Activated CD8-positive, alpha-beta memory T cell treated with anti-CD3 and anti-CD28 coated beads for 36 hours (primary cell): ENCODE results near the gene RNLS. TPM values are rescaled to one million over a fixed set of nuclear protein-coding genes. Genes with fewer than 3 reads are reported as not detected.
"Not testable (repeated sequence)": the region's sequence is repeated elsewhere in the genome, so short reads cannot be mapped to it uniquely, and the experiment has no call there.

ENCODE experiments used
- CTCF ChIA-PET: fragments of 350-600 bp; sonication (Branson Sonifier 250); formaldehyde crosslinking; loops from one replicate; lab custom pipeline; 2021; ENCODE audit warnings: antibody characterized with exemption; lab: Charles Lee
- POLR2A ChIA-PET: fragments of 350-600 bp; sonication (Branson Sonifier 250); formaldehyde crosslinking; loops from one replicate; lab custom pipeline; 2021; ENCODE audit warnings: antibody characterized with exemption; lab: Charles Lee
- total RNA-seq, 2 experiments: library from RNA; stranded (reverse); gene quantifications; one replicate each; pipeline ENCODE4 v1.2.3, GENCODE V29; 2021

RNLS gene
- total RNA-seq, 2 experiments from 2014 or later: 4.3 to 6.2 TPM

DNA sequence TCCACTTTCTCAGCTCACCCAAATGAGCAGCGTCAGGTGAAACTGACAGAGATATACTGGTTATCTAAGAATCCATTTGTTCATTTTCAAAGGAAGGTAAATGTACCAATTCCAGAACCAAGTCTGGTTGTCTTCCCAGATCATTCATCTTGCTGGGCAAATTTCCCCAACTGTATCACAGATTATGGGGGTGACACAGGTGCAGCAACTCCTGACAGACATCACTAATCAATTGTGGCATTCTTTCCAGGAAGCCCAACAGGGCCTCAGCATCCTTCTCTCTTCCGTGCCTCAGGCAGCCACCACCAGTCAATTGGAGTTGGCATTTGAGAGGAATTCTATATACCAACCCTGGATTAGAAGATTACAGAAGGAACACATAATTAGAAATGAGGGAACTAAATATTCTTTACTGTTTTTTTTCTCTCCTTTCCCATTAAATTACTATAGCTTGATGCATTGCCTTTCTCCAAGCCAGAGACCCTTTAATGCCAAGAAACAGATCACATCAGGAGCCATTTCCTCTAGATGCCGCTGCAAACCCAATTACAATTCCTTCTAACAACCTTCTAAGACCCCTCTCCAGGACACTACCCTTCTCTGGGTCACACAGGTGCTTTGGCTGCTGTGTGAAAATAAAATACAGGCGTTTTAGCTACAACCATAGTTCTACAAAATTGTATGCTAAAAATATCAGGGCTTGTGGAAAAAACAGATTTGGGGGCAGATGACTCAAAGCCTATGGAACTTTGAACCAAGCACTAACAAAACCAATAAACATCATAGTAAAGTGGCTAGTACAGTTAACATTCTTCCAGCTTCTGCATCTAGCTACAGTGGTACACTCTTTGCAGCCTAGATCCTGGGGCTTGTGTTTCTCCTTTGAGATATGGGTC, 291.6 kb downstream of the RNLS start:
- ChIA-PET CTCF (no interaction called here), POLR2A (no interaction called here)

- ChIA-PET POLR2A (no interaction called here), CTCF (no interaction called here)
These were observed 293.8 kb downstream of the RNLS start for GRCh38 chr10:88289342-88289741.

DNA sequence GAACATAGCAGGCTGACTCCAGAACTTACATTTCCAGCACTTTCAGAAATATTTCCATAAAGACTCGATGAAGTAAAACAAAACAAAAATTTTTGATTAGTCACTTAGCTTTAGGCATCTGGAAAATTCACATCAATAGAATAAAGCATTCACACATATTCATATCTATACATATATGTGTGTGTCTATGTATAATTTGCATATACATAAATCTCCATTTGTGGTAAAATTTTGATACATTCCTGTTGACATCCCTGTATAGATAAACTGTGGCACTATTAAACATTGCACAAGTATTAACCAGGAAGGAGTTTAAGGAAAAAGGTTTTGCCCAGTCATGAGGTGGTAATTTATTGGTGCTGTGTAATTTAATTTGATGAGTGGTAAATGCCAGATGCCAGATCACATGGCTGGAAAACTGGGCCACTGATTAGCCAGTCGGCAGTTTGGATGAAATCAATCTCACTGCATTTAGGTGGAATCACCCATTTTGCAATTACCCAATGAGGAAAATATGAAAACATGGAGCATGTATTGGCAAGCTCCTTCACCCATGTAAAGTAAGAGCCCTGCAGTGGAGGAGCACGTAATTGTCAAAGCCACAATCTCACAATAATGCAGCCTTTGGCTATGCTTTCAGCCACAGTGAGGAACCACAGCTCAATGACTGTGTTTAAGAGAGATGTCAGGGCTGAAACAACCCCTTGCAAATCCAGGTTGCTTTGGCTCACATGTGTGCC, 294.6 kb downstream of the RNLS start:
- CTCF ChIA-PET: no interaction called here
- POLR2A ChIA-PET: no interaction called here

- ChIA-PET CTCF (no interaction called here), POLR2A (no interaction called here)
These were observed 297.1 kb downstream of the RNLS start for GRCh38 chr10:88286030-88286429.

GRCh38 chr10:88281592-88282347, 301.3 kb downstream of the RNLS start:
- CTCF ChIA-PET: no interaction called here
- POLR2A ChIA-PET: no interaction called here

DNA sequence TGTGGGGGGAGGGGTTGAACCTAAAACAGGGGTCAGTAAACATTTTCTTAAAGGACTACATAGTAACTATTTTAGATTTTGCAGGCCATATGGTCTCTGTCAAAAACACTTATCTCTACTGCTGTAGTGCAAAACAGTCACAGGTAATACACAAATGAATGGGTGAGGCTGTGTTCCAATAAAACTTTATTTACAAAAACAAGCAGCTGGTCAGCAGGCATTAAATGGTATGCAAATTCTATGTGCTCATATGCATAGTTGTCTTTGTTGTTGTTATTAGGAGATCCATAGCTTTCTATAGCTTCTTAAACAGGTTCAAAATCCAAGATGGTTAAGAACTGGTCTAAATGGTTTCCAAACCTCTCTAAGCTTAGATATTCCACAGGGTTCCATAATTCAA, 302.6 kb downstream of the RNLS start:
- CTCF ChIA-PET: interaction anchor here (0.6 to 1.2 kb wide), 2 partner anchors 215 to 415 kb away, joined by 3 to 4 read pairs; no protein-coding TSS in a partner anchor
- POLR2A ChIA-PET: no interaction called here

DNA sequence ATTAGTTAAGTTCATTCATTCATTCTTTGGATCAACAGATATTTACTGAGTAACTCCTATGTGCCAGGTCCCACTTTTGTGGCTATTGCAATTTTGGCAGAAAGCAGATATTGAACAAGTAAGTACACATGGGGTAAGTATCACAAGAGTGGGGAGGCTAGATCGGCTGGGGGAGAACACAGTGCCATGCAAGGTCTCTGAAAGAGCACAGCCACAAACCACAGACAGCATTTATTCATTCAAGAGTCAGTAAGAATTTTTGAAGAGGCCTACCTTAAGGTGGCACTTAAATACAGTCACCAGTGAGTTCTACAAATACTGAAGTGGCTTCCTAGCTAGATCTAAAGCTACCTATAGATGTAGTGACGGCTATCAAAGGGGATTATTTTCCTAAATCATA, 304.2 kb downstream of the RNLS start:
- POLR2A ChIA-PET: no interaction called here
- CTCF ChIA-PET: no interaction called here

GRCh38 chr10:88276945-88277344, 306.2 kb downstream of the RNLS start:
- CTCF ChIA-PET, POLR2A ChIA-PET: not testable (repeated sequence)

DNA sequence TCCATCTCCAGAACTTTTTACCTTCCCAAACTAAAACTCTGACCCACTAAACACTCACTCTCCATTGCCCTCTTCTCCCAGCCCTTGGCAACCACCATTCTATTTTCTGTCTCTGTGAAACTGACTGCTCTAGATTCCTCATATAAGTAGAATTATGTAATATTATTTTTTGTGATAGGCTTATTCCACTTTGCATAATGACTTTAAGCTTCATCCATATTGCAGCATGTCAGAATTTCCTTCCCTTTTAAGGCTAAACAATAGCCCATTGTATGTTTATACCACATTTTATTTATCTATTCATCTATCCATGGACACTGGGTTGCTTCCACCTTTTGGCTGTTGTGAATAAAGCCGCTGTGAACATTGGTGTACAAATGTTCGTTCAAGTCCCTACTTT, 308.8 kb downstream of the RNLS start:
- CTCF ChIA-PET: no interaction called here
- POLR2A ChIA-PET: no interaction called here

DNA sequence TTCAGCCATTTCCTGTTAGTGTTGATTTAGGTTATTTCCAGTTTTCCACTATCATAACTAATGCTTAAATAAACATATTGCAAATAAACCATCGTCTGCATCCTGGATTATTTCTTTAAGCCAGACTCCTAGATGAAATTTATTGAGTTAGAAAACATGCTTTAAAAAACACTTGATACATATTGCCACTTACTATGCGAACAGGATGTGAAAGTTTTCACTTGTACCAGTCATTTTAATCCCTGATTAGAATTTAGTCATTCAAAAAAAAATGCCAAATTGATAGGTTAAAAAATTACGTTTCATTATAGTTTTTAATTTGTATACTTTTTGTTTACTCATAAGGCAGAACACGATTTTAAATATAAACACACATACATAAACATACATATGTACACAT, 309.6 kb downstream of the RNLS start:
- POLR2A ChIA-PET: no interaction called here
- CTCF ChIA-PET: no interaction called here

- POLR2A ChIA-PET: interaction anchor here (1.4 to 1.6 kb wide), 2 partner anchors 119 to 180 kb away, joined by 3 to 7 read pairs; no protein-coding TSS in a partner anchor
- CTCF ChIA-PET: interaction anchor here (0.7 to 1.3 kb wide), 3 partner anchors 21 to 154 kb away, joined by 3 read pairs; no protein-coding TSS in a partner anchor
These were observed 311.2 kb downstream of the RNLS start for GRCh38 chr10:88271761-88272543.

- POLR2A ChIA-PET: interaction anchor here (1.2 to 1.6 kb wide), 3 partner anchors 118 to 409 kb away, joined by 3 to 7 read pairs (median 4); no protein-coding TSS in a partner anchor
- CTCF ChIA-PET: interaction anchor here (0.7 to 1.3 kb wide), 2 partner anchors 22 to 25 kb away, joined by 3 read pairs; no protein-coding TSS in a partner anchor
These were observed 312.0 kb downstream of the RNLS start for GRCh38 chr10:88270871-88271713.

DNA sequence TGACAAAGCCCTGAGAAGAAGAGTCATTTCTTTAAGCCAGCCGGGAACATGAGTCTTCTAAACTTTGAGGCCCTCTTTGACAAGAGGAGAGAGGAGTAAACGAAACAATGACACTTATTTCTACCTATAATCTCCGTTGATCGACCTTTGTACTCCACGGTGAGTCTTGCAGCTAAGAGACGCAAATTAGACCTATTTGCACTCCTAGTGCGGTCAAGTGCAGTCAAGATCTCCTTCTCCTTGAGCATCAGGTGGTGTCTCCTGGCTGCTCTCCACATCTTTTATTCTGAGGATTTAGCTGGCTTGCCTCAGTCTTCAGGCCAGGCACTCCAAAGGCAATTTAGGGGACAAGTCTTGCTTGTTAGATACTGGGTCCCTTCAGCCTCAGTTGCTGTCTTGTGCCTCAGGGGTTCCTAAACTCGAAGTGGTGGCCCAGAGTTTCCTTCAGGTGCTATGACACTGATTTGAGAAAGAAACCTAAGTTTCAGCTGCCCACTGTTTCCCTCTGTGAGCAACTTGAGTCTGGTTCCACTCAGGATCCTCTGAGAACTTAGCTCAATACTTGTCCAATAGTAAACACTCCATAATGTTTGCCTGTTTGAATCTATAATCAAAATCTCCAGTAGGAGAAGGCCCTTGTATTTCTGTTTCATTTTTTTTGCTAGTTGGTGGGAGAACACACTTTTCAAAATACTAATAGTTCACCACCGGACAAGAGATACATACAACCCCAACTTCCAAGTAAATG, 312.9 kb downstream of the RNLS start:
- CTCF ChIA-PET: no interaction called here
- POLR2A ChIA-PET: interaction anchor here (1.2 to 1.4 kb wide), 2 partner anchors 179 to 408 kb away, joined by 4 to 7 read pairs; no protein-coding TSS in a partner anchor

GRCh38 chr10:88262591-88263234, 320.4 kb downstream of the RNLS start:
- ChIA-PET POLR2A (no interaction called here), CTCF (interaction anchor here (1.0 kb wide), 1 partner anchor 10 kb away, joined by 3 read pairs; no protein-coding TSS in a partner anchor)

DNA sequence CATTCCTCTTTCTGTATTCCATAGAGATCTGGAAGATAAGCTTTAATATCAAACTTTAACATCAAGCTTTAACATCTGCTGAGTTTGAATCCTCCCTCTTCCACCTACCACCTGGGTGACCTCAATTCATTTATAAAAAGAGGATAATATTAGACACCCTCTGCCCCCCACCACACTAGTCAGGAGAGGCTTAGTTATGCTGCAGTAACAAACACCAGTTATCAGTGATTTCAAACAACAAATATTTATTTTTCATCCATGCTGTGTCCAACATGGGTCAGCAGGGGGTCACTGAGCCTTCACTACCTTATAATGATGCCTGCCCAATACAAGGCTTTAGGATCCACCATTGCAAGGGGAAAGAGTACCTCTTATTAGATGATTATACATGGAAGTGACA, 322.0 kb downstream of the RNLS start:
- CTCF ChIA-PET: no interaction called here
- POLR2A ChIA-PET: no interaction called here

DNA sequence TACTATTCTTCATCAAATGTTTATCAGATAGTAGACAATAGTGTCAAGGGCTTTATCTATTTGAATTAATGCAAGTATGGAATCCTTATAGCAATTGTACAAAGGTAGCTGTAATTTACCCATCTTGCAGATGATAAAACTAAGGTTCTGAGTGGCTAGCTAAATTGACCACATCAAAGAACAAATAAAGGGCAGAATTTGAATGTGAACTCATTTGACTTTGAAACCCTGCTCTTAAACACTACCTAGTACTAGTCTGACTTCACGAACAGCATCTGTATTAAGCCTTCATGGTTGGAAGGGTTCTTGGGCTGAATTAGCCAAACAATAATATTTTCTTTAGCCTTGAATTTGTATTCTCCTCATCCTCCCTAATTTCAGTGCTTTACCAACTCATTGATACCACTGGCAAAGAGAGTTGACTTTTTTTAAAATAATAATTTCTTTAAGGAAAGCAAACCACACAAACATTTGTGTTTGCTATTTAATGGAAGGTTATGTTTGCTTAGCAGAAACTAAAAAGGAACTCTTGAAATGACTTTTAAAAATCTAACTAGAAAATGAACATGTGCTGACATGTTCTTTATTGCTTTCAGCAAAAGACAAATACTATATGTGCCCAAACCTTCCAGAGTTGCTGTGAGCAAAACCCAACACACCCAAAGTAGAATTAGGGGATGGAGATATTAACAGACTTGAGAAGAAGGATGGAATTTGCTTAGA, 322.6 kb downstream of the RNLS start:
- ChIA-PET CTCF (no interaction called here), POLR2A (no interaction called here)
